Measurements from ENCODE around the gene CRB2.

CRB2 gene

GRCh38 chr9:123378956-123379660 is 23.1 kb downstream of the CRB2 start:
- Histone ChIP-seq H3K27me3 (replicated peaks; ENCODE audit: insufficient read depth, low read length) (peaks cover 23% of the 10 kb centered on the region), H2AFZ (ENCODE audit: low read length) (no peak overlapping the region), H3K4me1 (ENCODE audit: low read length) (no peaks in the 10 kb centered on the region), H3K4me2 (ENCODE audit: low read depth, low read length) (no peak overlapping the region), H4K20me1 (ENCODE audit: insufficient read depth, low read length) (no peaks in the 10 kb centered on the region), H3K4me3 (ENCODE audit: low read length) (no peak overlapping the region), H3K9ac (ENCODE audit: low read length) (no peak overlapping the region), H3K79me2 (ENCODE audit: low read length) (no peaks in the 10 kb centered on the region), H3K9me2 (replicated peaks; ENCODE audit: insufficient read depth, low read length) (no peaks in the 10 kb centered on the region), H3F3A (ENCODE audit: insufficient read depth, low read length) (no peaks in the 10 kb centered on the region), H3K9me3 (replicated peaks; ENCODE audit: insufficient read depth, low read length) (no peaks in the 10 kb centered on the region), H3K27ac (ENCODE audit: low read length) (no peak overlapping the region), H3K36me3 (replicated peaks; ENCODE audit: insufficient read depth, low read length) (no peaks in the 10 kb centered on the region)
- no peak for DNase-seq
- TF ChIP-seq CTCF (IDR thresholded peaks at IDR 0.05; ENCODE audit: low read length) (no peak), EZH2phosphoT487 (IDR thresholded peaks at IDR 0.05; ENCODE audit: low read length) (no peak), EZH2 (optimal IDR thresholded peaks at IDR 0.05; ENCODE audit: low read depth, low read length) (no peak)

GRCh38 chr9:123380852-123381705 is 25.1 kb downstream of the CRB2 start:
- Histone ChIP-seq H3K27ac (ENCODE audit: low read length) (no peak overlapping the region), H3K9me3 (replicated peaks; ENCODE audit: insufficient read depth, low read length) (no peaks in the 10 kb centered on the region), H3K27me3 (replicated peaks; ENCODE audit: insufficient read depth, low read length) (peaks cover 3% of the 10 kb centered on the region; the same call in 1 of the 2 replicates), H3F3A (ENCODE audit: insufficient read depth, low read length) (0 out of 2 replicates have a peak, but pooled peaks cover 4% of the 10 kb centered on the region), H3K36me3 (replicated peaks; ENCODE audit: insufficient read depth, low read length) (no peaks in the 10 kb centered on the region), H3K9me2 (replicated peaks; ENCODE audit: insufficient read depth, low read length) (no peaks in the 10 kb centered on the region), H3K4me2 (ENCODE audit: low read depth, low read length) (no peak overlapping the region), H3K4me1 (ENCODE audit: low read length) (no peaks in the 10 kb centered on the region), H3K79me2 (ENCODE audit: low read length) (no peaks in the 10 kb centered on the region), H2AFZ (ENCODE audit: low read length) (no peak overlapping the region), H4K20me1 (ENCODE audit: insufficient read depth, low read length) (no peaks in the 10 kb centered on the region), H3K9ac (ENCODE audit: low read length) (no peak overlapping the region), H3K4me3 (ENCODE audit: low read length) (no peak overlapping the region)
- TF ChIP-seq EZH2 (optimal IDR thresholded peaks at IDR 0.05; ENCODE audit: low read depth, low read length) (no peak), CTCF (IDR thresholded peaks at IDR 0.05; ENCODE audit: low read length) (no peak), EZH2phosphoT487 (IDR thresholded peaks at IDR 0.05; ENCODE audit: low read length) (no peak)
- no peak for DNase-seq

GRCh38 chr9:123382653-123383511 is 26.9 kb downstream of the CRB2 start:
- Histone ChIP-seq H3K79me2 (ENCODE audit: low read length) (no peaks in the 10 kb centered on the region), H3K4me3 (ENCODE audit: low read length) (no peak overlapping the region), H3F3A (ENCODE audit: insufficient read depth, low read length) (0 out of 2 replicates have a peak, but pooled peaks cover 4% of the 10 kb centered on the region), H3K4me2 (ENCODE audit: low read depth, low read length) (no peak overlapping the region), H3K36me3 (replicated peaks; ENCODE audit: insufficient read depth, low read length) (no peaks in the 10 kb centered on the region), H3K27me3 (replicated peaks; ENCODE audit: insufficient read depth, low read length) (no peaks in the 10 kb centered on the region), H3K9me3 (replicated peaks; ENCODE audit: insufficient read depth, low read length) (no peaks in the 10 kb centered on the region), H4K20me1 (ENCODE audit: insufficient read depth, low read length) (no peaks in the 10 kb centered on the region), H2AFZ (ENCODE audit: low read length) (no peak overlapping the region), H3K27ac (ENCODE audit: low read length) (no peak overlapping the region), H3K4me1 (ENCODE audit: low read length) (no peaks in the 10 kb centered on the region), H3K9ac (ENCODE audit: low read length) (no peak overlapping the region), H3K9me2 (replicated peaks; ENCODE audit: insufficient read depth, low read length) (no peaks in the 10 kb centered on the region)
- TF ChIP-seq EZH2 (optimal IDR thresholded peaks at IDR 0.05; ENCODE audit: low read depth, low read length) (no peak), CTCF (IDR thresholded peaks at IDR 0.05; ENCODE audit: low read length) (no peak), EZH2phosphoT487 (IDR thresholded peaks at IDR 0.05; ENCODE audit: low read length) (no peak)
- no peak for DNase-seq

Data from MM.1S (cell line).